Gastroesophageal sphincter (tissue), 3 donors: ENCODE measurements around the gene PHF8.

ENCODE experiments used
- POLR2AphosphoS5 ChIP-seq: sonication (generic); formaldehyde crosslinking; IDR thresholded peaks from one replicate; pipeline ENCODE4 v1.6.1; 2017; ENCODE audit warnings: antibody characterized with exemption
- TF ChIP-seq, protein P1 (sequence below), 4 experiments: fragments of 200-600 bp in 2 of 4; fragments of 450-650 bp in 2 of 4; sonication (generic) in 1 of 4; IDR thresholded peaks; one replicate each; pipeline ENCODE4 v1.5.1; 2017 to 2019; ENCODE audit warnings: antibody characterized with exemption in 4 of 4, mild to moderate bottlenecking in 2 of 4, moderate library complexity in 2 of 4

DNA sequence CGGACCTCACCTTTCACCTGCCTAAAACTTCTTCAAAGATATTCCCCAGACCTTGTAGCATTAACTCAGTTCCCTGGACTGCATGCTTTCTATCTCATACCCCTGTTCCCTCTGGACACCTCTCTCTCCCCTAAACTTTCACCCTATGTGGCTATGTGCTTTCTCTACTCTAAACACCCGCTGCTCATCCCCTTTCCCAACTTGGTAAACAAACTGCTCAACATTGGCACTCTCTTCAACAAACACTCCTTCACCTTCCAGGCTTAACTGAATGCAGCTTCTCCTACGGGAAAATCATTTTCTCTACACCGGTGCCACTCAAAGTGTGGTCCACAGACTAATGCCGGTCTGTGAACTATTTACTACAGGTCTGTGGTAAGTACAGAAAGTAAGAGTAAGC, 19.9 kb downstream of the PHF8 start:
- TF ChIP-seq, protein P1, sequence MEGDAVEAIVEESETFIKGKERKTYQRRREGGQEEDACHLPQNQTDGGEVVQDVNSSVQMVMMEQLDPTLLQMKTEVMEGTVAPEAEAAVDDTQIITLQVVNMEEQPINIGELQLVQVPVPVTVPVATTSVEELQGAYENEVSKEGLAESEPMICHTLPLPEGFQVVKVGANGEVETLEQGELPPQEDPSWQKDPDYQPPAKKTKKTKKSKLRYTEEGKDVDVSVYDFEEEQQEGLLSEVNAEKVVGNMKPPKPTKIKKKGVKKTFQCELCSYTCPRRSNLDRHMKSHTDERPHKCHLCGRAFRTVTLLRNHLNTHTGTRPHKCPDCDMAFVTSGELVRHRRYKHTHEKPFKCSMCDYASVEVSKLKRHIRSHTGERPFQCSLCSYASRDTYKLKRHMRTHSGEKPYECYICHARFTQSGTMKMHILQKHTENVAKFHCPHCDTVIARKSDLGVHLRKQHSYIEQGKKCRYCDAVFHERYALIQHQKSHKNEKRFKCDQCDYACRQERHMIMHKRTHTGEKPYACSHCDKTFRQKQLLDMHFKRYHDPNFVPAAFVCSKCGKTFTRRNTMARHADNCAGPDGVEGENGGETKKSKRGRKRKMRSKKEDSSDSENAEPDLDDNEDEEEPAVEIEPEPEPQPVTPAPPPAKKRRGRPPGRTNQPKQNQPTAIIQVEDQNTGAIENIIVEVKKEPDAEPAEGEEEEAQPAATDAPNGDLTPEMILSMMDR (IDR thresholded peaks at IDR 0.05): no peak
- TF ChIP-seq POLR2AphosphoS5: no peak
